Ishikawa (cell line): ENCODE results near the gene FABP1.
A peak's percentile ranks its signal among the peaks of the same experiment; 100 is the strongest.

Experiments used
- CEBPB ChIP-seq: IDR thresholded peaks from 2 replicates; pipeline ENCODE4 v1.6.1; 2012
- CREB1 ChIP-seq: IDR thresholded peaks from 2 replicates; pipeline ENCODE4 v1.6.1; 2012; ENCODE audit warnings: low read depth
- EGR1 ChIP-seq: IDR thresholded peaks from 2 replicates; pipeline ENCODE4 v1.6.1; 2012
- EP300 ChIP-seq: IDR thresholded peaks from 2 replicates; pipeline ENCODE4 v1.6.1; 2012; ENCODE audit warnings: borderline replicate concordance
- FOXM1 ChIP-seq: IDR thresholded peaks from 2 replicates; pipeline ENCODE4 v1.6.1; 2012; ENCODE audit warnings: low read depth, borderline replicate concordance
- NFIC ChIP-seq: IDR thresholded peaks from 2 replicates; pipeline ENCODE4 v1.6.1; 2012
- RAD21 ChIP-seq: IDR thresholded peaks from 2 replicates; pipeline ENCODE4 v1.6.1; 2012; ENCODE audit warnings: low read depth
- TAF1 ChIP-seq: IDR thresholded peaks from 2 replicates; pipeline ENCODE4 v1.6.1; 2012; ENCODE audit warnings: low read depth, mild to moderate bottlenecking
- TCF12 ChIP-seq: IDR thresholded peaks from 2 replicates; pipeline ENCODE4 v1.6.1; 2012; ENCODE audit warnings: low read depth
- TEAD4 ChIP-seq: IDR thresholded peaks from 2 replicates; pipeline ENCODE4 v1.6.1; 2012
- YY1 ChIP-seq: IDR thresholded peaks from 2 replicates; pipeline ENCODE4 v1.6.1; 2012; ENCODE audit warnings: low read depth
- ZBTB7A ChIP-seq: IDR thresholded peaks from 2 replicates; pipeline ENCODE4 v1.6.1; 2012; ENCODE audit warnings: low read depth
- TF ChIP-seq, protein P1 (sequence below): IDR thresholded peaks from 2 replicates; pipeline ENCODE4 v1.6.1; 2012
- TF ChIP-seq, protein P2 (sequence below): IDR thresholded peaks from 2 replicates; pipeline ENCODE4 v1.6.1; 2012; ENCODE audit warnings: low read depth, mild to moderate bottlenecking
- TF ChIP-seq, protein P3 (sequence below): IDR thresholded peaks from 2 replicates; pipeline ENCODE4 v1.6.1; 2012

FABP1 gene

DNA sequence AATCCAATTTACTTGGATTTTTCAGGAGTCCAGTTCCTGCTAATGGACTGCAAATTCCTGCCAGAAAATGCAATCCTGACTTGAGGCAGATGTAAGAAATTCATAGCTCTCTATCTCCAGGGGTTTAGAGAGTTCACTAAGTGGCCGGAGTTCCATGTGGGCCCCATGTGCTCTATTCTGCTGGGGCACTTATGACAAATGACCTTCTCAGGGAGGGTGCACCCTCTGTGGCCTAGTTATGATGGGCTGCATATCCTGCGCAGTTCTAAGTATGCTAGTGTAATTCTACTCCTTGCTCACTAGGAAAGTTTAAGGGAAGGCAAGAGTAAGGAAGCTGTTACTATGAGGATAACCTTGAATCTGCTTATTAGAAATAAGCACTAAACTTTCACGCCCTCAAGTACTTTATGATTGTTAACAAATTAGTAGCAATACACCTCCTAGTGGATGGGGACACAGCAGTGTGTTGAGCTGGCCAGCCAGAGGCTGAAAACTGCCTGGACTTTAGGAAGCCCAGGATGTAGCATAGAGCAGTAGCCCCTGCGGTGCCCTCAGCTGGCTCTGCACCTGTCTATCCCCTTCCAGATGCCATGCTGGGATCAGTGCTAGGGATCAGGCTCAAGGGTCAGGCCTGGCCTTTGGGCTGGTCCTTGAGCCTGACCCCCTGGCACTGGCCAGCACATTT lies 45.8 kb downstream of the FABP1 start:
- TF ChIP-seq NFIC (no peak), YY1 (no peak), CEBPB (no peak), CREB1 (no peak), ZBTB7A (no peak)

DNA sequence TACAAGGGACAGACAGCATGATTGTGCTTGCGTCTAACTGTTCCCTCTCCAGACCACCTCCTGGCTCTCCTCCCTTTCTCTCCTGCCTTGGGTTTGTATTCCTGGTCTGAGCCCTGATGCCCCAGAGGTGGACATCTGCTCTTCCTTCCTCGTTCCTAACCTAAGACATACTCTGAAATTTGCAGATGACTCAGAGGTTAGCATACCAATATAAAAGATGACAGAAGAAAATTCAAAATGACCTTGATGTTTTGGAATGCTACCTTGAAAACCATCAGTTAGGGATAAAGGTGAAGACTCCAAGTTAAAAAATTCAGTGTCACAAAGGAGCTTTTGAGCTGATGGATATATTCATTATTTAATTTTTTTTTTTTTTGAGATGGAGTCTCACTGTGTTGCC lies 47.3 kb downstream of the FABP1 start:
- TF ChIP-seq EP300: no peak
- TF ChIP-seq, protein P1, sequence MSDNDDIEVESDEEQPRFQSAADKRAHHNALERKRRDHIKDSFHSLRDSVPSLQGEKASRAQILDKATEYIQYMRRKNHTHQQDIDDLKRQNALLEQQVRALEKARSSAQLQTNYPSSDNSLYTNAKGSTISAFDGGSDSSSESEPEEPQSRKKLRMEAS: no peak

DNA sequence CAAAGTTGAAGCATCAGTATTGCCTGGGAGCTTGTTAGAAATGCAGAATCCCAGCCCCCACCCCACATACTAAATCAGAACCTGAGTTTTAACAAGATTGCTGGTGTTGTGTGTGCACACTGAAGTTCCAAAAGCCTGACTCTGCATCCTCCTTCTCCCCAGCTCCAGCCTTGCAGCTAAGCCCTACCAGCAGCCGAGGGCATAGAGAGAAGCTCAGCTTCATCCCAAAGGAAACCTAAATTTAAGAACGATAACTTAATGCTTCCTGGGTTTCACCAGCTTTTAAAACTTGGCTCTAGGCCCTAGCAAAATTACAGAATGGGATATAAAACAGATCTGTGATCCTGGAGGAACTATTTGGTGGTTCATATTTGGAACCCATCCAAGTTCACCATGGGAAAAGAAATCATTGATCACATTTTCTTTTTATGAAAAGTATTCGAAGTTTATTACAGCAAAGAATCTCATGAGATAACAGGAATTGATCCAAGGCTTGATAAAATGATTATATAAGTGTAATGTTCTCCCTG lies 49.2 kb downstream of the FABP1 start:
- TF ChIP-seq, protein P2, sequence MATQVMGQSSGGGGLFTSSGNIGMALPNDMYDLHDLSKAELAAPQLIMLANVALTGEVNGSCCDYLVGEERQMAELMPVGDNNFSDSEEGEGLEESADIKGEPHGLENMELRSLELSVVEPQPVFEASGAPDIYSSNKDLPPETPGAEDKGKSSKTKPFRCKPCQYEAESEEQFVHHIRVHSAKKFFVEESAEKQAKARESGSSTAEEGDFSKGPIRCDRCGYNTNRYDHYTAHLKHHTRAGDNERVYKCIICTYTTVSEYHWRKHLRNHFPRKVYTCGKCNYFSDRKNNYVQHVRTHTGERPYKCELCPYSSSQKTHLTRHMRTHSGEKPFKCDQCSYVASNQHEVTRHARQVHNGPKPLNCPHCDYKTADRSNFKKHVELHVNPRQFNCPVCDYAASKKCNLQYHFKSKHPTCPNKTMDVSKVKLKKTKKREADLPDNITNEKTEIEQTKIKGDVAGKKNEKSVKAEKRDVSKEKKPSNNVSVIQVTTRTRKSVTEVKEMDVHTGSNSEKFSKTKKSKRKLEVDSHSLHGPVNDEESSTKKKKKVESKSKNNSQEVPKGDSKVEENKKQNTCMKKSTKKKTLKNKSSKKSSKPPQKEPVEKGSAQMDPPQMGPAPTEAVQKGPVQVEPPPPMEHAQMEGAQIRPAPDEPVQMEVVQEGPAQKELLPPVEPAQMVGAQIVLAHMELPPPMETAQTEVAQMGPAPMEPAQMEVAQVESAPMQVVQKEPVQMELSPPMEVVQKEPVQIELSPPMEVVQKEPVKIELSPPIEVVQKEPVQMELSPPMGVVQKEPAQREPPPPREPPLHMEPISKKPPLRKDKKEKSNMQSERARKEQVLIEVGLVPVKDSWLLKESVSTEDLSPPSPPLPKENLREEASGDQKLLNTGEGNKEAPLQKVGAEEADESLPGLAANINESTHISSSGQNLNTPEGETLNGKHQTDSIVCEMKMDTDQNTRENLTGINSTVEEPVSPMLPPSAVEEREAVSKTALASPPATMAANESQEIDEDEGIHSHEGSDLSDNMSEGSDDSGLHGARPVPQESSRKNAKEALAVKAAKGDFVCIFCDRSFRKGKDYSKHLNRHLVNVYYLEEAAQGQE: no peak
- TF ChIP-seq RAD21 (no peak), TCF12 (no peak), CEBPB (no peak), YY1 (no peak), CREB1 (no peak), NFIC (no peak), EGR1 (no peak), TEAD4 (no peak)
- TF ChIP-seq, protein P1: no peak
- TF ChIP-seq, protein P3, sequence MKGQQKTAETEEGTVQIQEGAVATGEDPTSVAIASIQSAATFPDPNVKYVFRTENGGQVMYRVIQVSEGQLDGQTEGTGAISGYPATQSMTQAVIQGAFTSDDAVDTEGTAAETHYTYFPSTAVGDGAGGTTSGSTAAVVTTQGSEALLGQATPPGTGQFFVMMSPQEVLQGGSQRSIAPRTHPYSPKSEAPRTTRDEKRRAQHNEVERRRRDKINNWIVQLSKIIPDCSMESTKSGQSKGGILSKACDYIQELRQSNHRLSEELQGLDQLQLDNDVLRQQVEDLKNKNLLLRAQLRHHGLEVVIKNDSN: no peak

DNA sequence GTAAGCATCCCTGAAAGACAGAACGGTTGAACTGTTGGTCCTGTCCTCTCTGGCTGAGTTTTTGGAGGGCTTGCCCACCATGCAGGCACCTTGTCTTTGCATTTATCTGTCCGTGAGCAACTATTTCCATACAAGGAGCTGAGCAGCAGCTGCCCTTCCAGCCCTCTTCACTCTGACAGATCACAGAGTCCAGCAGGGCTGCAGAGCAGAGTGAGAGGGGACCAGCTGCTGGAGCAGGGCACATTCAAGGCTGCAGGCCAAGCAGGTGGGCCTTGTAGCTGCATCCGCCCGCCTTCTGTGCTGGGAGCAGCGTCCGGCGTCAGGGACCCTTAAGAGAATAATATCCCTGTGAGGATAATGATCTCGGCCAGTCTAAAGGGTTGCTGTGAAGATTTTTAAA lies 50.8 kb downstream of the FABP1 start:
- TF ChIP-seq, protein P2: no peak
- TF ChIP-seq CEBPB (no peak), CREB1 (no peak), TCF12 (no peak), FOXM1 (no peak), NFIC (no peak)

DNA sequence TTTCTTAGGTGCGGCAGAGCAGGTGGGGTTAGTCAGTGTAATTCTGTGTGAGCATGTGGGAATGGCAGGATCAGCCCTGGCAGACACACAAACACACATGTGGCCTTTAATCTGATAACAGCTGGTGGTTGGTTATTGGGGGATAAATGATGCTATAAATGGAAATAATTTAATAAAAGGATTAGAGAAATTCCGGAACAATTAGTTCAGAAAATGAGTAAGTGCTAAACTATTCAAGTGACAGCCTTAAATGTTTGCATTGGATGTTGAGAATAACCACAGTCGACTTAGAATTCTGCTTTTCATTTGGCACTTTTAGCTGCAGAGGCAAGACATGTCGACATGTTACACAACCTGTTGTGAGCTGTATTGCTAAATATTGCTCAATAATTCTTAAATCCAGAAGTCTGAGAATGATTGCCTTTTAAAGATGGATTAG lies 53.0 kb downstream of the FABP1 start:
- TF ChIP-seq, protein P2: no peak
- 0 out of 2 replicates have a peak, but pooled peaks have one; percentile 28 for TF ChIP-seq CEBPB

DNA sequence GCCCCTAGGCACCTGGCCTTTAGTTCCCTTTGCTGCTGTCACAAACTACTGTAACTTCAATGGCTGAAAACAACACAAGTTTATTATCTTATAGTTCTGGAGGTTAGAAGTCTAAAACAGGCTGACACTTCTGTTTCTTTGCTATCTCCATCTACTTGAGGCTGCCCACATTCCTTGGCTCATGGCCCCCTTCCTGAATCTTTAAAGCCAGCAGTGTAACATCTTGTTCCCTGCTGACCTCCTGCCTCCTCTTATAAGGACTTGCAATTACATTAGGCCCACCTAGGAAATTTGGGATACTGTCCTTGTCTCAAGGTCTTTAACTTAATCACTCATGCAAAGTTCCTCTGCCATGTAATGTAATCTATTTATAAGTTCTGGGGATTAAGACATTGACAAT lies 53.7 kb downstream of the FABP1 start:
- TF ChIP-seq EGR1 (no peak), NFIC (no peak), CREB1 (no peak), RAD21 (no peak), TEAD4 (no peak), TCF12 (no peak), CEBPB (no peak), FOXM1 (no peak), YY1 (no peak), EP300 (no peak), TAF1 (no peak), ZBTB7A (no peak)
- TF ChIP-seq, protein P3: no peak
- TF ChIP-seq, protein P2: no peak
- TF ChIP-seq, protein P1: no peak
